ENCODE measurements around the gene ZFYVE27. TPM values are rescaled to one million over a fixed set of nuclear protein-coding genes. Genes with fewer than 3 reads are reported as not detected.

Gene ZFYVE27
- polyA plus RNA-seq, 1 donor from 2014 or later, result 135 TPM

GRCh38 chr10:97704341-97704740 is 32.6 kb upstream of the ZFYVE27 start:
- Histone ChIP-seq H3K9ac (ENCODE audit: low read length) (no peak overlapping the region), H3K27ac (ENCODE audit: low read length) (no peak overlapping the region), H3K9me3 (ENCODE audit: low read length) (no peaks in the 10 kb centered on the region), H3K79me2 (replicated peaks; ENCODE audit: insufficient read depth, low read length) (no peaks in the 10 kb centered on the region), H3K27me3 (ENCODE audit: insufficient read depth, low read depth, low read length) (no peaks in the 10 kb centered on the region), H3K4me2 (ENCODE audit: low read length) (no peak overlapping the region), H3K9me2 (ENCODE audit: insufficient read depth, low read length) (no peaks in the 10 kb centered on the region), H2AFZ (ENCODE audit: low read depth, low read length) (no peak overlapping the region), H3F3A (ENCODE audit: insufficient read depth, low read length, poor library complexity, severe bottlenecking) (no peaks in the 10 kb centered on the region), H3K36me3 (ENCODE audit: insufficient read depth, low read length) (no peaks in the 10 kb centered on the region), H4K20me1 (ENCODE audit: insufficient read depth) (no peaks in the 10 kb centered on the region), H3K4me3 (ENCODE audit: low read length) (no peak overlapping the region)
- TF ChIP-seq SMC3 (conservative IDR thresholded peaks at IDR 0.05; ENCODE audit: poor library complexity) (no peak), EZH2 (IDR thresholded peaks at IDR 0.05; ENCODE audit: borderline replicate concordance, insufficient read depth, low read length, poor library complexity, severe bottlenecking) (no peak), MXI1 (conservative IDR thresholded peaks at IDR 0.05; ENCODE audit: poor library complexity, severe bottlenecking) (no peak), REST (IDR thresholded peaks at IDR 0.05; ENCODE audit: borderline replicate concordance) (no peak), TAF1 (IDR thresholded peaks at IDR 0.05; ENCODE audit: low read depth) (no peak), EP300 (conservative IDR thresholded peaks at IDR 0.05; ENCODE audit: poor library complexity, severe bottlenecking) (no peak), CTCF (IDR thresholded peaks at IDR 0.05; ENCODE audit: poor library complexity, severe bottlenecking) (no peak), RAD21 (conservative IDR thresholded peaks at IDR 0.05) (no peak), POLR2AphosphoS5 (IDR thresholded peaks at IDR 0.05) (no peak)

GRCh38 chr10:97705006-97705670 is 31.8 kb upstream of the ZFYVE27 start:
- Histone ChIP-seq H3K27ac (ENCODE audit: low read length) (no peak overlapping the region), H2AFZ (ENCODE audit: low read depth, low read length) (no peak overlapping the region), H3K36me3 (ENCODE audit: insufficient read depth, low read length) (no peaks in the 10 kb centered on the region), H3F3A (ENCODE audit: insufficient read depth, low read length, poor library complexity, severe bottlenecking) (no peaks in the 10 kb centered on the region), H3K9ac (ENCODE audit: low read length) (no peak overlapping the region), H3K9me3 (ENCODE audit: low read length) (no peaks in the 10 kb centered on the region), H3K27me3 (ENCODE audit: insufficient read depth, low read depth, low read length) (no peaks in the 10 kb centered on the region), H3K79me2 (replicated peaks; ENCODE audit: insufficient read depth, low read length) (no peaks in the 10 kb centered on the region), H3K4me3 (ENCODE audit: low read length) (no peak overlapping the region), H3K4me2 (ENCODE audit: low read length) (no peak overlapping the region), H4K20me1 (ENCODE audit: insufficient read depth) (no peaks in the 10 kb centered on the region), H3K9me2 (ENCODE audit: insufficient read depth, low read length) (no peaks in the 10 kb centered on the region)
- no peak for TF ChIP-seq MXI1 (conservative IDR thresholded peaks at IDR 0.05; ENCODE audit: poor library complexity, severe bottlenecking)
- TF ChIP-seq EP300 (conservative IDR thresholded peaks at IDR 0.05; ENCODE audit: poor library complexity, severe bottlenecking), result no peak
- TF ChIP-seq CTCF (IDR thresholded peaks at IDR 0.05; ENCODE audit: poor library complexity, severe bottlenecking), result no peak
- no peak for TF ChIP-seq SMC3 (conservative IDR thresholded peaks at IDR 0.05; ENCODE audit: poor library complexity)
- TF ChIP-seq TAF1 (IDR thresholded peaks at IDR 0.05; ENCODE audit: low read depth), result no peak

Data from neural cell (in vitro differentiated cells).